Adrenal gland (tissue), 12 donors: Measurements from ENCODE around the gene NFKBIZ. TPM values are rescaled to one million over a fixed set of nuclear protein-coding genes. Genes with fewer than 3 reads are reported as not detected.

ENCODE experiments used
- DNase-seq, 7 donors: peaks; one replicate each; pipeline ENCODE4 v3.0.0-alpha.2; 2019 to 2020
- H3K27ac ChIP-seq, 5 donors: fragments of 200-600 bp; sonication (generic) in 4 of 5; 1 replicate in 3 of 5; 2 replicates in 2 of 5; pipeline versions ENCODE4 v1.5.1 to v1.8.0; 2016 to 2020; ENCODE audit warnings: mild to moderate bottlenecking in 1 of 5
- H3K27me3 ChIP-seq: fragments of 200-600 bp; 2 replicates; pipeline ENCODE4 v1.8.0; 2021
- H3K36me3 ChIP-seq, 2 donors: fragments of 200-600 bp; replicated peaks in 1 of 2; 1 replicate in 1 of 2; 2 replicates in 1 of 2; pipeline versions ENCODE4 v1.5.1 to v1.8.0; 2018 to 2022
- H3K4me1 ChIP-seq, 2 donors: fragments of 200-600 bp; replicated peaks in 1 of 2; 1 replicate in 1 of 2; 2 replicates in 1 of 2; pipeline versions ENCODE4 v1.5.1 to v1.8.0; 2018 to 2021
- H3K4me3 ChIP-seq, 4 donors: fragments of 200-600 bp; sonication (generic) in 3 of 4; one replicate each; pipeline ENCODE4 v1.5.1; 2016 to 2018
- H3K9me3 ChIP-seq, 3 donors: fragments of 200-600 bp; sonication (generic) in 1 of 3; replicated peaks in 1 of 3; 1 replicate in 2 of 3; 2 replicates in 1 of 3; pipeline versions ENCODE4 v1.5.1 to v1.8.0; 2016 to 2021
- POLR2A ChIP-seq, 2 donors: fragments of 450-650 bp; IDR thresholded peaks; one replicate each; pipeline ENCODE4 v1.6.1; 2017; ENCODE audit warnings: antibody characterized with exemption in 2 of 2, mild to moderate bottlenecking in 2 of 2, moderate library complexity in 1 of 2
- WGBS, 4 donors: extraction: QIAGEN DNeasy Blood & Tissue Kit in 2 of 4; methylation state at CpG; one replicate each; pipeline versions ENCODE4 v1.1.5 to v1.1.7; 2013 to 2017; 5-methylcytosine and 5-hydroxymethylcytosine counted together
- intact Hi-C, 2 donors: fragments of 100-400 bp; cut with DNase I; formaldehyde crosslinking; loops; one replicate each; pipeline versions ENCODE4 v1.14.1 to v1.15.0; 2022 to 2023
- polyA plus RNA-seq, 3 donors: library from polyadenylated mRNA; stranded (reverse); fragments of 200-250 nt in 2 of 3; fragments of 350-450 nt in 1 of 3; fragmentation: Illumina TruSeq in 1 of 3; extraction: RNeasy Lipid Tissue Mini Kit (QIAGEN cat#74804) in 1 of 3; gene quantifications; one replicate each; pipeline ENCODE4 v1.2.3, GENCODE V29; 2013 to 2014
- total RNA-seq, 9 donors: library from RNA; depleted of rRNA in 4 of 9; stranded (reverse); fragments of >200 nt in 4 of 9; fragments of 120-200 nt in 1 of 9; fragmentation: NEBNext Ultra II Directional in 1 of 9; extraction: Animal tissue kit (Norgen Biotek cat#: 25700) in 1 of 9; gene quantifications; one replicate each; pipeline versions ENCODE4 v1.1.0 to v1.2.4, GENCODE V29; 2013 to 2023
- TF ChIP-seq, protein P1 (sequence below), 6 experiments: fragments of 450-650 bp in 4 of 6; fragments of 200-600 bp in 2 of 6; sonication (generic) in 1 of 6; IDR thresholded peaks; 1 replicate in 5 of 6; 2 replicates in 1 of 6; pipeline versions ENCODE4 v1.5.1 to v1.8.0; 2016 to 2021; ENCODE audit warnings: antibody characterized with exemption in 6 of 6, mild to moderate bottlenecking in 2 of 6, moderate library complexity in 1 of 6
- donor health status: healthy with polysubstance abuse.
- donor health status: Bipolar disorder and iron deficiency.
- donor health status: DM: yes; HTN: yes; CAD: no.
- donor health status: DM: no; HTN: no; CAD: no.
- donor health status: DM: no; HTN: no; CAD: no.
- donor health status: DM: yes; HTN: yes; CAD: no.

Gene NFKBIZ
- total and polyA plus RNA-seq, 12 donors = 3.1 to 21.8 (median 8.7) TPM

DNA sequence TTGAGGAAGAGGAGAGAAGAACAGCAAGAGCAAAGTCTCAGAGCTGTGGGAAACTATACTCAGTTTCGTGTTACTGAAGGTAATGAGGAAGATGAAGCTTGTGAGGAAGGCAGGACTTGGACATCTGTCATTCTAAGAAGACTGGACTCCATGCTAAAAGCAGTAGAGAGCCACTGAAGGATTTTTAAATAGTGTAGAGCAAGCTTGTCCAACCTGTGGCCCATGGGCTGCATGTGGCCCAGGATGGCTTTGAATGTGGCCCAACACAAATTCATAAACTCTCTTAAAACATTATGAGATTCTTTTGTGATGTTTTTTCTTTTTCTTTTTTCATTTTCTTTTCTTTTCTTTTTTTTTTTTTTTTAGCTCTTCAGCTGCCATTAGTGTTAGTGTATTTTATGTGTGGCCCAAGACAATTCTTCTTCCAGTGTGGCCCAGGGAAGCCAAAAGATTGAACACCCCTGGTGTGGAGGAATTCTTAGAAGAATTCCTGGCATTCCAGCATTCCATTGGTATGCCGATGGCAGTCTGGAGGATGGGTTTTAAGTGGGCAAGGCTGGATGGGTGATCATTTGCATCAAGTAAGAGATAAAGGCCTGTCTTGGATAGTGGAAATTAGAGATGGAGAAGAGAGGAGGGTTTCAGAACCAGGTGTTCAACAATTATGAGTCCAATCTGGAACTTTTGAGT is 6.9 kb upstream of the NFKBIZ start:
- Histone ChIP-seq H3K4me1 (peaks cover 0 to 2% of the 10 kb centered on the region in 2 donors), H3K27me3 (no peaks in the 10 kb centered on the region), H3K4me3 (no peak overlapping the region), H3K36me3 (no peaks in the 10 kb centered on the region), H3K27ac (no peak overlapping the region), H3K9me3 (no peaks in the 10 kb centered on the region)
- no peak for DNase-seq
- WGBS, 4 donors = 83 to 89% (median 84%) methylated on average over 2 of the region's 2 CpGs
- TF ChIP-seq, protein P1, sequence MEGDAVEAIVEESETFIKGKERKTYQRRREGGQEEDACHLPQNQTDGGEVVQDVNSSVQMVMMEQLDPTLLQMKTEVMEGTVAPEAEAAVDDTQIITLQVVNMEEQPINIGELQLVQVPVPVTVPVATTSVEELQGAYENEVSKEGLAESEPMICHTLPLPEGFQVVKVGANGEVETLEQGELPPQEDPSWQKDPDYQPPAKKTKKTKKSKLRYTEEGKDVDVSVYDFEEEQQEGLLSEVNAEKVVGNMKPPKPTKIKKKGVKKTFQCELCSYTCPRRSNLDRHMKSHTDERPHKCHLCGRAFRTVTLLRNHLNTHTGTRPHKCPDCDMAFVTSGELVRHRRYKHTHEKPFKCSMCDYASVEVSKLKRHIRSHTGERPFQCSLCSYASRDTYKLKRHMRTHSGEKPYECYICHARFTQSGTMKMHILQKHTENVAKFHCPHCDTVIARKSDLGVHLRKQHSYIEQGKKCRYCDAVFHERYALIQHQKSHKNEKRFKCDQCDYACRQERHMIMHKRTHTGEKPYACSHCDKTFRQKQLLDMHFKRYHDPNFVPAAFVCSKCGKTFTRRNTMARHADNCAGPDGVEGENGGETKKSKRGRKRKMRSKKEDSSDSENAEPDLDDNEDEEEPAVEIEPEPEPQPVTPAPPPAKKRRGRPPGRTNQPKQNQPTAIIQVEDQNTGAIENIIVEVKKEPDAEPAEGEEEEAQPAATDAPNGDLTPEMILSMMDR (IDR thresholded peaks at IDR 0.05) = no peak
- TF ChIP-seq POLR2A (IDR thresholded peaks at IDR 0.05) = no peak
- intact Hi-C loops = no loop called here

DNA sequence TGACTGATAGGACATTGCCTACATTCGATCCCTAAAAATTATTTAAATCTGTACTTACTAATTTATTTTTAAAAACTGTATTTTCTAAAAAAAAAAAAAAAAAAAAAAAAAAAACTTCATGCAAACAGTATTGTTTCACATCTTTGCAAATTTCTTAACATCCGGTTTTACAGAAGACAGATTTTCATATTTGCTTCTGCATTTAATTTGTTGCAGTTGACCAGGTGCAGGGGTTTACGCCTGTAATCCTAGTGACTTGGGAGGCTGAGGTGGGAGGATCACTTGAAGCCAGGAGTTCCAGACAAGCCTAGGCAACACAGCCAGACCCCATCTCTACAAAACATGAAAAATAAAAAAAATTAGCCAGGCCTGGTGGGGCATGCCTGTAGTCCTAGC is 6.4 kb upstream of the NFKBIZ start:
- Histone ChIP-seq H3K9me3 (no peaks in the 10 kb centered on the region), H3K27me3 (no peaks in the 10 kb centered on the region), H3K36me3 (no peaks in the 10 kb centered on the region), H3K4me1 (no peaks in the 10 kb centered on the region), H3K27ac (no peak overlapping the region), H3K4me3 (no peak overlapping the region)
- no peak for TF ChIP-seq POLR2A (IDR thresholded peaks at IDR 0.05)
- TF ChIP-seq, protein P1 (IDR thresholded peaks at IDR 0.05) = no peak
- WGBS, 4 donors = 78 to 95% (median 93%) methylated on average over 3 of the region's 3 CpGs
- no peak for DNase-seq
- intact Hi-C loops = no loop called here

DNA sequence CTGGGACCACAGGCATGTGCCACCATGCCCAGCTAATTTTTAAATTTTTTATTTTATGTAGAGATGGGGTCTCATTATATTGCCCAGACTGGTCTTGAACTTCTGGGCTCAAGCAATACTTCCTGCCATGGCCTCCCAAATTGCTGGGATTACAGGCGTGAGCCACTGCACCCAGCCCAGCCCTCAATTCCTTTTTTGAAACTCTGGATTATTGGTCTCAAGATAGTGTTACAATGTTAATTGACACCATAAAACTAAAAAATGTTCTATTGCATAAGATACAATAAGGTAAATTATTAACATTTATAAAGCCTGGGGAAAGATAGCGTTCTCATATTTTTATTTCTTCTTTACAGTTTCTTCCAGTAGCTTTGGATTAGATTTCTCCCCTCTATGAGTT is 3.9 kb upstream of the NFKBIZ start:
- Histone ChIP-seq H3K4me1 (peaks cover 4 to 8% of the 10 kb centered on the region in 2 donors), H3K4me3 (no peak overlapping the region), H3K9me3 (no peaks in the 10 kb centered on the region), H3K27me3 (no peaks in the 10 kb centered on the region), H3K27ac (no peak overlapping the region), H3K36me3 (no peaks in the 10 kb centered on the region)
- DNase-seq = no peak
- TF ChIP-seq, protein P1 (IDR thresholded peaks at IDR 0.05) = no peak
- TF ChIP-seq POLR2A (IDR thresholded peaks at IDR 0.05) = no peak
- intact Hi-C loops = no loop called here
- 96 to 100% (median 97%) methylated on average over 2 of the region's 2 CpGs for WGBS, 4 donors

DNA sequence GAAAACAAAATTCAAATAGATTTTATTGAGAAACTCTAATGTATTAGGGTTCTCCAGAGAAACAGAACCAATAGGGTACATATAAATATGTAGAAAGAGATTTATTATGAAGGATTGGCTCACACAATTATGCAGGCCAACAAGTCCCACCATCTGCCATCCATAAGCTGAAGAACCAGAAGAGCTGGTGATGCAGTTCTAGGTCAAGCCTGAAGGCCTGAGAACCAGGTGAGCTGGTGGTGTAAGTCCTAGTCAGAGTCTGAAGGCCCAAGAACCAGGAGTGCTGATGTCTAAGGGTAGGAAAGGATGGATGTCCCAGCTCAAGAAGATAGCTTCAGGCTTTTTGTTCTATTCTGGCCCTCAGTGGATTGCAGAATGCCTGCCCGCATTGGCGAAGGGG is 2.6 kb upstream of the NFKBIZ start:
- Histone ChIP-seq H3K36me3 (no peaks in the 10 kb centered on the region), H3K9me3 (no peaks in the 10 kb centered on the region), H3K4me1 (peaks cover 4 to 20% of the 10 kb centered on the region in 2 donors), H3K27ac (no peak overlapping the region), H3K27me3 (no peaks in the 10 kb centered on the region), H3K4me3 (no peak overlapping the region)
- intact Hi-C loops = no loop called here
- 96 to 100% (median 98%) methylated on average over 2 of the region's 2 CpGs for WGBS, 4 donors
- TF ChIP-seq, protein P1 (IDR thresholded peaks at IDR 0.05) = no peak
- TF ChIP-seq POLR2A (IDR thresholded peaks at IDR 0.05) = no peak
- no peak for DNase-seq
